ENCODE measurements around the gene BCL2. TPM values are rescaled to one million over a fixed set of nuclear protein-coding genes. Genes with fewer than 3 reads are reported as not detected.

The BCL2 gene
- total and polyA plus RNA-seq, 9 of the 15 experiments (the other 6 are each of a cell fraction or from before 2014, with no cell fraction given): 0.10 to 1.1 (median 0.65) TPM

DNA sequence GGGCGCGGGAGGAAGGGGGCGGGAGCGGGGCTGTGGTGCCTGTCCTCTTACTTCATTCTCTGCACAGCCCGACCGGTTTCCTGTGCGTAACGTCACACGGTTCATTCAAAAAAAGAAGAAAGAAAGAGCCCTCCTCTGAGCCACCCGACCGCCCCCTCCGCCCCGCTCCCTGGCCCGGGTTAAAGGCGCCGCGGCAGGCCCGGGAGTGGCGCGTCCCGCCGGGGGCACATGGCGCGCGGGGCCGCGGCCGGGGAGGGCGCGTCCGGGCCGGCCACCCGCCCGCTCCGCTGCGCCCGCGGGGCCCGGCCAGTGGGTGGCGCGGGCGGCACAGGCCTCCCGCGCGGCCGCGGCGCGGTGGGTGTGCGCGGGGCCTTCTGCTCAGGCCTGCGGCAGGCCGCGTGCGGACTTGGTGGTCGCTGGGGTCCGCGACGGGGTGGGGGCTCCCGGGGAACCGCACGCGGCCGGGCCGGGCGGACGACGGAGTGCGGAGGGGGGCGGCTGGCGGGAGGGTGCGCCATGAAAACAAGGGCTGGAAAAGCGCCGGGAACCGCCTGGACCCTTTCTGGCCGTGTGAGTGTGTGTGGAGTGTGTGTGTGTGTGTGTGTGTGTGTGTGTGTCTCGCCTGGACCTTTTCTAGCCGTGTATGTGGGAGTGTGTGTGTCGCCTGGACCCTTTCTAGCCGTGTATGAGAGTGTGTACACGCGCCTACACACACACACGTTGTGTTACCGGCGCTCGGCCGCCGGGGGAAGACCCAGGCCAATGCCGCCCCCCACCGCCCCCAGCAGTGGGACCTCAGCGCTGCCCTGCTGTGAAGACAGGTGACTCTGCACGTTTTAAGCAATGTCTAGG lies 780 bp upstream of the BCL2 start (continued):
- TF ChIP-seq ZBTB1 (CRISPR knock-in tag; IDR thresholded peaks at IDR 0.05; ENCODE audit: borderline replicate concordance, low read depth) (no peak), RBM34 (IDR thresholded peaks at IDR 0.05; ENCODE audit: borderline replicate concordance, insufficient read depth, low read length) (no peak), TEAD1 (CRISPR knock-in tag; IDR thresholded peaks at IDR 0.05) (no peak), POLR2AphosphoS5 (IDR thresholded peaks at IDR 0.05; ENCODE audit: control insufficient read depth, insufficient read depth, low read depth, low read length) (no peak), POLR2G (IDR thresholded peaks at IDR 0.05; ENCODE audit: low read depth, low read length) (peak; percentile 76), HDAC1 (IDR thresholded peaks at IDR 0.05) (no peak), MED1 (CRISPR knock-in tag; IDR thresholded peaks at IDR 0.05; ENCODE audit: borderline replicate concordance) (no peak), RBM14 (IDR thresholded peaks at IDR 0.05; ENCODE audit: borderline replicate concordance, insufficient read depth, low read depth, low read length) (no peak), ZNF561 (CRISPR knock-in tag; conservative IDR thresholded peaks at IDR 0.05) (no peak), THRAP3 (IDR thresholded peaks at IDR 0.05; ENCODE audit: borderline replicate concordance) (no peak), CBFB (CRISPR knock-in tag; IDR thresholded peaks at IDR 0.05) (no peak), RB1 (IDR thresholded peaks at IDR 0.05; ENCODE audit: low read depth) (no peak; the same call in 1 of the 2 replicates), ZNF217 (CRISPR knock-in tag; IDR thresholded peaks at IDR 0.05) (no peak), ZNF436 (CRISPR knock-in tag; IDR thresholded peaks at IDR 0.05) (no peak), RBFOX2 (IDR thresholded peaks at IDR 0.05; ENCODE audit: low read depth, low read length) (peak; percentile 49), KDM5B (IDR thresholded peaks at IDR 0.05; ENCODE audit: insufficient replicate concordance, low read depth, low read length) (no peak), TAF1 (IDR thresholded peaks at IDR 0.05; ENCODE audit: control insufficient read depth, extremely low read depth, insufficient read depth, low read length, severe bottlenecking) (no peak), TAF7 (tag; IDR thresholded peaks at IDR 0.05) (no peak), PHF21A (IDR thresholded peaks at IDR 0.05; ENCODE audit: borderline replicate concordance, low read depth) (no peak), CREB1 (IDR thresholded peaks at IDR 0.05) (no peak), CREB1 (CRISPR knock-in tag; IDR thresholded peaks at IDR 0.05) (no peak), ERF (CRISPR knock-in tag; IDR thresholded peaks at IDR 0.05) (no peak)
- TF ChIP-seq, protein P1, sequence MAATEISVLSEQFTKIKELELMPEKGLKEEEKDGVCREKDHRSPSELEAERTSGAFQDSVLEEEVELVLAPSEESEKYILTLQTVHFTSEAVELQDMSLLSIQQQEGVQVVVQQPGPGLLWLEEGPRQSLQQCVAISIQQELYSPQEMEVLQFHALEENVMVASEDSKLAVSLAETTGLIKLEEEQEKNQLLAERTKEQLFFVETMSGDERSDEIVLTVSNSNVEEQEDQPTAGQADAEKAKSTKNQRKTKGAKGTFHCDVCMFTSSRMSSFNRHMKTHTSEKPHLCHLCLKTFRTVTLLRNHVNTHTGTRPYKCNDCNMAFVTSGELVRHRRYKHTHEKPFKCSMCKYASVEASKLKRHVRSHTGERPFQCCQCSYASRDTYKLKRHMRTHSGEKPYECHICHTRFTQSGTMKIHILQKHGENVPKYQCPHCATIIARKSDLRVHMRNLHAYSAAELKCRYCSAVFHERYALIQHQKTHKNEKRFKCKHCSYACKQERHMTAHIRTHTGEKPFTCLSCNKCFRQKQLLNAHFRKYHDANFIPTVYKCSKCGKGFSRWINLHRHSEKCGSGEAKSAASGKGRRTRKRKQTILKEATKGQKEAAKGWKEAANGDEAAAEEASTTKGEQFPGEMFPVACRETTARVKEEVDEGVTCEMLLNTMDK (IDR thresholded peaks at IDR 0.05; ENCODE audit: borderline replicate concordance, insufficient read depth, low read depth, low read length, poor library complexity, severe bottlenecking): peak; percentile 31
- TF ChIP-seq, protein P2, sequence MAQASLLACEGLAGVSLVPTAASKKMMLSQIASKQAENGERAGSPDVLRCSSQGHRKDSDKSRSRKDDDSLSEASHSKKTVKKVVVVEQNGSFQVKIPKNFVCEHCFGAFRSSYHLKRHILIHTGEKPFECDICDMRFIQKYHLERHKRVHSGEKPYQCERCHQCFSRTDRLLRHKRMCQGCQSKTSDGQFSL (CRISPR knock-in tag; IDR thresholded peaks at IDR 0.05): no peak
- TF ChIP-seq, protein P2 (tag; IDR thresholded peaks at IDR 0.05): no peak

Measured in K562 (cell line).